CD4-positive, alpha-beta memory T cell (primary cell): Measurements from ENCODE around the gene GRAP2. TPM values are rescaled to one million over a fixed set of nuclear protein-coding genes. Genes with fewer than 3 reads are reported as not detected.

ENCODE experiments used
- CTCF ChIA-PET: fragments of 350-600 bp; sonication (Branson Sonifier 250); formaldehyde crosslinking; loops from one replicate; lab custom pipeline; 2021; ENCODE audit warnings: inconsistent platforms; ENCODE audit not compliant: partially characterized antibody; lab: Charles Lee
- POLR2A ChIA-PET: fragments of 350-600 bp; sonication (Branson Sonifier 250); formaldehyde crosslinking; loops from one replicate; lab custom pipeline; 2021; ENCODE audit not compliant: partially characterized antibody; lab: Charles Lee
- DNase-seq, 5 donors: peaks; one replicate each; pipeline versions ENCODE4 v3.0.0 to v3.0.0-alpha.2; 2020 to 2022; ENCODE audit warnings: mixed read lengths in 1 of 5
- H3K27ac ChIP-seq: one replicate; pipeline ENCODE4 v1.7.0; 2013; ENCODE audit warnings: low read depth, low read length
- H3K27me3 ChIP-seq: 2 replicates; pipeline ENCODE4 v1.7.0; 2013; ENCODE audit warnings: mild to moderate bottlenecking, low read length, moderate library complexity; ENCODE audit not compliant: insufficient read depth
- H3K36me3 ChIP-seq: 2 replicates; pipeline ENCODE4 v1.7.0; 2013; ENCODE audit warnings: mild to moderate bottlenecking, low read length, moderate library complexity; ENCODE audit not compliant: insufficient read depth
- H3K4me1 ChIP-seq: 2 replicates; pipeline ENCODE4 v1.7.0; 2013; ENCODE audit warnings: mild to moderate bottlenecking, low read length, moderate library complexity; ENCODE audit not compliant: insufficient read depth
- H3K4me3 ChIP-seq, 2 donors: one replicate each; pipeline ENCODE4 v1.7.0; 2013; ENCODE audit warnings: low read length in 2 of 2, mild to moderate bottlenecking in 1 of 2
- H3K9me3 ChIP-seq, 2 donors: one replicate each; pipeline ENCODE4 v1.7.0; 2013; ENCODE audit warnings: low read length in 2 of 2, control low read depth in 1 of 2; ENCODE audit not compliant: control insufficient read depth in 1 of 2
- H3K27ac Mint-ChIP-seq, 7 donors: one replicate each; pipeline ENCODE4 v1.8.0; 2020 to 2021; ENCODE audit warnings: mixed read lengths in 7 of 7, mild to moderate bottlenecking in 6 of 7, inconsistent platforms in 3 of 7, moderate library complexity in 3 of 7
- H3K27me3 Mint-ChIP-seq, 2 donors: one replicate each; pipeline ENCODE4 v1.8.0; 2020 to 2021; ENCODE audit warnings: mixed read lengths in 2 of 2
- H3K36me3 Mint-ChIP-seq, 2 donors: one replicate each; pipeline ENCODE4 v1.8.0; 2020 to 2021; ENCODE audit warnings: mixed read lengths in 2 of 2, inconsistent platforms in 1 of 2, mild to moderate bottlenecking in 1 of 2
- H3K4me1 Mint-ChIP-seq, 4 donors: one replicate each; pipeline ENCODE4 v1.8.0; 2020 to 2021; ENCODE audit warnings: mixed read lengths in 4 of 4, mild to moderate bottlenecking in 1 of 4
- H3K4me3 Mint-ChIP-seq, 8 donors: one replicate each; pipeline ENCODE4 v1.8.0; 2020 to 2021; ENCODE audit warnings: mixed read lengths in 8 of 8, mild to moderate bottlenecking in 7 of 8, moderate library complexity in 6 of 8, inconsistent platforms in 3 of 8
- H3K9me3 Mint-ChIP-seq, 8 donors: one replicate each; pipeline ENCODE4 v1.8.0; 2020 to 2021; ENCODE audit warnings: mixed read lengths in 8 of 8, mild to moderate bottlenecking in 5 of 8, inconsistent platforms in 3 of 8, moderate library complexity in 1 of 8
- intact Hi-C: fragments of 100-400 bp; cut with micrococcal nuclease; formaldehyde crosslinking; loops from one replicate; pipeline ENCODE4 v1.15.1; 2023
- polyA plus RNA-seq, 2 donors: library from polyadenylated mRNA; unstranded; fragments of 300-500 nt; fragmentation: Illumina TruSeq; gene quantifications; one replicate each; pipeline ENCODE4 v1.2.3, GENCODE V29; 2021
- total RNA-seq, 2 experiments: library from RNA; stranded (reverse); gene quantifications; one replicate each; pipeline ENCODE4 v1.2.3, GENCODE V29; 2021

The GRAP2 gene
- total and polyA plus RNA-seq, 4 experiments from 2014 or later: 53.1 to 140 (median 110) TPM

GRCh38 chr22:39913321-39913720, 12.4 kb downstream of the GRAP2 start:
- Mint-ChIP-seq H3K36me3 (peaks cover 17 to 64% of the 10 kb centered on the region in 2 donors), H3K4me1 (peaks cover 80 to 100% (median 90%) of the 10 kb centered on the region in 4 donors), H3K27ac (peak overlapping the region in 6 of 7 donors; percentile 77 to 98 (median 94)), H3K9me3 (no peaks in the 10 kb centered on the region), H3K27me3 (no peaks in the 10 kb centered on the region), H3K4me3 (peak overlapping the region; percentile 72 to 100 (median 94))
- Histone ChIP-seq H3K36me3 (no peaks in the 10 kb centered on the region), H3K4me1 (peaks cover 97% of the 10 kb centered on the region), H3K4me3 (peak overlapping the region in 1 of 2 donors; percentile 7), H3K9me3 (no peaks in the 10 kb centered on the region), H3K27me3 (no peaks in the 10 kb centered on the region), H3K27ac (peak overlapping the region; percentile 47)
- intact Hi-C loops: no loop called here
- ChIA-PET CTCF (interaction anchor here (0.9 to 1.4 kb wide), 3 partner anchors 13 to 21 kb away, joined by 3 read pairs; no protein-coding TSS in a partner anchor), POLR2A (interaction anchor here (0.7 to 17.3 kb wide), 6 partner anchors 7 to 29 kb away, joined by 3 to 424 read pairs (median 33); no protein-coding TSS in a partner anchor)
- no peak for DNase-seq

GRCh38 chr22:39913886-39914285, 13.0 kb downstream of the GRAP2 start:
- Histone ChIP-seq H3K4me3 (no peak overlapping the region), H3K9me3 (no peaks in the 10 kb centered on the region), H3K4me1 (peaks cover 97% of the 10 kb centered on the region), H3K27ac (peak overlapping the region; percentile 47), H3K36me3 (no peaks in the 10 kb centered on the region), H3K27me3 (no peaks in the 10 kb centered on the region)
- intact Hi-C loops: no loop called here
- CTCF ChIA-PET: interaction anchor here (1.0 to 1.7 kb wide), 3 partner anchors 12 to 22 kb away, joined by 3 to 4 read pairs (median 3); no protein-coding TSS in a partner anchor
- Mint-ChIP-seq H3K36me3 (peaks cover 17 to 59% of the 10 kb centered on the region in 2 donors), H3K27me3 (no peaks in the 10 kb centered on the region), H3K4me1 (peaks cover 78 to 100% (median 89%) of the 10 kb centered on the region in 4 donors), H3K27ac (peak overlapping the region in 6 of 7 donors; percentile 79 to 98 (median 94)), H3K9me3 (no peaks in the 10 kb centered on the region), H3K4me3 (peak overlapping the region; percentile 72 to 100 (median 94))
- no peak for DNase-seq
- POLR2A ChIA-PET: interaction anchor here (0.8 to 17.3 kb wide), 6 partner anchors 8 to 28 kb away, joined by 3 to 424 read pairs (median 33); no protein-coding TSS in a partner anchor

GRCh38 chr22:39914584-39914983, 13.7 kb downstream of the GRAP2 start:
- intact Hi-C loops: no loop called here
- Histone ChIP-seq H3K27ac (peak overlapping the region; percentile 47), H3K4me1 (peaks cover 97% of the 10 kb centered on the region), H3K4me3 (no peak overlapping the region), H3K36me3 (no peaks in the 10 kb centered on the region), H3K9me3 (no peaks in the 10 kb centered on the region), H3K27me3 (no peaks in the 10 kb centered on the region)
- H3K27ac Mint-ChIP-seq: peak overlapping the region in 6 of 7 donors; percentile 79 to 97 (median 94)
- peaks cover 76 to 99% (median 87%) of the 10 kb centered on the region in 4 donors for H3K4me1 Mint-ChIP-seq
- no peaks in the 10 kb centered on the region for H3K27me3 Mint-ChIP-seq
- no peaks in the 10 kb centered on the region for H3K9me3 Mint-ChIP-seq
- no peak for DNase-seq
- H3K4me3 Mint-ChIP-seq: peak overlapping the region in 7 of 8 donors; percentile 40 to 100 (median 94)
- H3K36me3 Mint-ChIP-seq: peaks cover 14 to 57% of the 10 kb centered on the region in 2 donors
- ChIA-PET POLR2A (interaction anchor here (0.9 to 17.3 kb wide), 5 partner anchors 8 to 27 kb away, joined by 3 to 424 read pairs (median 63); no protein-coding TSS in a partner anchor), CTCF (interaction anchor here (0.7 to 2.4 kb wide), 4 partner anchors 9 to 13 kb away, joined by 3 to 13 read pairs (median 4); no protein-coding TSS in a partner anchor)

GRCh38 chr22:39915295-39915726, 14.4 kb downstream of the GRAP2 start:
- peak overlapping the region; percentile 74 to 89 (median 82) for H3K4me3 Mint-ChIP-seq
- H3K36me3 ChIP-seq: no peaks in the 10 kb centered on the region
- H3K27ac ChIP-seq: peak overlapping the region; percentile 55
- ChIA-PET POLR2A (interaction anchor here (0.5 to 17.3 kb wide), 8 partner anchors 9 to 512 kb away, joined by 3 to 424 read pairs (median 13); partner anchors contain the start of gene GRAP2), CTCF (interaction anchor here (1.2 to 4.6 kb wide), 8 partner anchors 9 to 381 kb away, joined by 3 to 46 read pairs (median 4); no protein-coding TSS in a partner anchor)
- DNase-seq: no peak
- peak overlapping the region in 1 of 2 donors; percentile 21 for H3K4me3 ChIP-seq
- H3K36me3 Mint-ChIP-seq: peaks cover 15 to 57% of the 10 kb centered on the region in 2 donors
- H3K9me3 ChIP-seq: no peaks in the 10 kb centered on the region
- H3K9me3 Mint-ChIP-seq: no peaks in the 10 kb centered on the region
- H3K27me3 Mint-ChIP-seq: no peaks in the 10 kb centered on the region
- intact Hi-C loops: no loop called here
- peaks cover 76 to 99% (median 87%) of the 10 kb centered on the region in 4 donors for H3K4me1 Mint-ChIP-seq
- H3K4me1 ChIP-seq: peaks cover 97% of the 10 kb centered on the region
- H3K27me3 ChIP-seq: no peaks in the 10 kb centered on the region
- H3K27ac Mint-ChIP-seq: peak overlapping the region in 6 of 7 donors; percentile 89 to 97 (median 91)

GRCh38 chr22:39916496-39916895, 15.6 kb downstream of the GRAP2 start:
- Mint-ChIP-seq H3K9me3 (no peaks in the 10 kb centered on the region), H3K36me3 (peaks cover 17 to 63% of the 10 kb centered on the region in 2 donors), H3K4me1 (peaks cover 80 to 99% (median 89%) of the 10 kb centered on the region in 4 donors), H3K27ac (peak overlapping the region in 6 of 7 donors; percentile 56 to 96 (median 92)), H3K4me3 (peak overlapping the region in 7 of 8 donors; percentile 4 to 89 (median 74)), H3K27me3 (peaks cover 0 to 1% of the 10 kb centered on the region in 2 donors)
- DNase-seq: no peak
- peak overlapping the region; percentile 55 for H3K27ac ChIP-seq
- POLR2A ChIA-PET: interaction anchor here (0.6 to 17.3 kb wide), 9 partner anchors 9 to 35 kb away, joined by 4 to 424 read pairs (median 5); partner anchors contain the start of gene GRAP2
- no peaks in the 10 kb centered on the region for H3K9me3 ChIP-seq
- CTCF ChIA-PET: interaction anchor here (1.2 to 4.6 kb wide), 8 partner anchors 8 to 382 kb away, joined by 3 to 46 read pairs (median 5); no protein-coding TSS in a partner anchor
- peaks cover 98% of the 10 kb centered on the region for H3K4me1 ChIP-seq
- no peaks in the 10 kb centered on the region for H3K27me3 ChIP-seq
- no peaks in the 10 kb centered on the region for H3K36me3 ChIP-seq
- H3K4me3 ChIP-seq: no peak overlapping the region
- intact Hi-C loops: no loop called here

GRCh38 chr22:39917197-39917643, 16.3 kb downstream of the GRAP2 start:
- CTCF ChIA-PET: interaction anchor here (1.5 to 4.6 kb wide), 6 partner anchors 8 to 383 kb away, joined by 3 to 46 read pairs (median 9); no protein-coding TSS in a partner anchor
- H3K27me3 ChIP-seq: no peaks in the 10 kb centered on the region
- Mint-ChIP-seq H3K9me3 (no peaks in the 10 kb centered on the region), H3K27me3 (peaks cover 0 to 1% of the 10 kb centered on the region in 2 donors), H3K4me3 (peak overlapping the region; percentile 60 to 89 (median 79)), H3K4me1 (peaks cover 79 to 99% (median 89%) of the 10 kb centered on the region in 4 donors), H3K27ac (peak overlapping the region in 6 of 7 donors; percentile 90 to 96 (median 92)), H3K36me3 (peaks cover 17 to 66% of the 10 kb centered on the region in 2 donors)
- intact Hi-C loops: loop anchor here (1.0 kb wide), 1 partner anchor 14 kb away; no protein-coding TSS in a partner anchor
- H3K4me3 ChIP-seq: peak overlapping the region in 1 of 2 donors; percentile 38
- peak overlapping the region; percentile 55 for H3K27ac ChIP-seq
- DNase-seq: no peak
- peaks cover 98% of the 10 kb centered on the region for H3K4me1 ChIP-seq
- no peaks in the 10 kb centered on the region for H3K36me3 ChIP-seq
- H3K9me3 ChIP-seq: no peaks in the 10 kb centered on the region
- POLR2A ChIA-PET: interaction anchor here (1.4 to 17.3 kb wide), 5 partner anchors 8 to 34 kb away, joined by 4 to 424 read pairs (median 63); partner anchors contain the start of gene GRAP2
